Heart left ventricle (tissue), 16 donors: ENCODE results near the gene EIF4G3. TPM values are rescaled to one million over a fixed set of nuclear protein-coding genes. Genes with fewer than 3 reads are reported as not detected.
"Not testable (repeated sequence)": the region's sequence is repeated elsewhere in the genome, so short reads cannot be mapped to it uniquely, and the experiment has no call there.

Experiments
- ATAC-seq, 4 donors: fragments of 200-7000 bp; cut with Tn5 transposase; one replicate each; pipeline ENCODE4 v1.9.1; 2020 to 2022; ENCODE audit warnings: moderate library complexity in 4 of 4, mild to moderate bottlenecking in 3 of 4, moderate number of reproducible peaks in 1 of 4
- DNase-seq, 5 donors: peaks; one replicate each; pipeline ENCODE4 v3.0.0-alpha.2; 2020
- H3K27ac ChIP-seq, 12 donors: fragments of 200-600 bp; sonication (generic) in 4 of 12; one replicate each; pipeline versions ENCODE4 v1.5.0 to v1.8.0; 2016 to 2022; ENCODE audit warnings: mild to moderate bottlenecking in 2 of 12
- H3K27me3 ChIP-seq, 9 donors: fragments of 200-600 bp; sonication (generic) in 2 of 9; one replicate each; pipeline versions ENCODE4 v1.5.1 to v1.8.0; 2016 to 2022; ENCODE audit warnings: mild to moderate bottlenecking in 3 of 9
- H3K36me3 ChIP-seq, 9 donors: fragments of 200-600 bp; sonication (generic) in 2 of 9; one replicate each; pipeline versions ENCODE4 v1.5.0 to v1.8.0; 2018 to 2022; ENCODE audit warnings: mild to moderate bottlenecking in 2 of 9
- H3K4me1 ChIP-seq, 12 donors: fragments of 200-600 bp; sonication (generic) in 4 of 12; one replicate each; pipeline versions ENCODE4 v1.5.0 to v1.8.0; 2016 to 2022; ENCODE audit warnings: mild to moderate bottlenecking in 3 of 12
- H3K4me3 ChIP-seq, 12 donors: fragments of 200-600 bp; sonication (generic) in 4 of 12; one replicate each; pipeline versions ENCODE4 v1.5.0 to v1.8.0; 2017 to 2022; ENCODE audit warnings: mild to moderate bottlenecking in 9 of 12, moderate library complexity in 4 of 12
- H3K9me3 ChIP-seq, 12 donors: fragments of 200-600 bp; sonication (generic) in 4 of 12; one replicate each; pipeline versions ENCODE4 v1.5.0 to v1.8.0; 2016 to 2022; ENCODE audit warnings: mild to moderate bottlenecking in 1 of 12
- POLR2A ChIP-seq, 2 donors: fragments of 450-650 bp; IDR thresholded peaks; one replicate each; pipeline ENCODE4 v1.6.1; 2017; ENCODE audit warnings: antibody characterized with exemption in 2 of 2, mild to moderate bottlenecking in 2 of 2, moderate library complexity in 2 of 2
- WGBS, 4 donors: extraction: QIAGEN DNeasy Blood & Tissue Kit in 2 of 4; methylation state at CpG; one replicate each; pipeline versions ENCODE4 v1.1.5 to v1.1.7; 2013 to 2018; 5-methylcytosine and 5-hydroxymethylcytosine counted together
- intact Hi-C, 10 donors: fragments of 100-400 bp; cut with DNase I; formaldehyde crosslinking; loops; one replicate each; pipeline versions ENCODE4 v1.11.1 to v1.14.2; 2022
- polyA plus RNA-seq, 2 donors: library from polyadenylated mRNA; stranded (reverse); fragments of 200-250 nt; gene quantifications; one replicate each; pipeline ENCODE4 v1.2.3, GENCODE V29; 2013
- total RNA-seq, 9 donors: library from RNA; depleted of rRNA in 2 of 9; stranded (reverse); fragments of >200 nt in 2 of 9; fragmentation: NEBNext Ultra II Directional in 3 of 9; extraction: Animal tissue kit (Norgen Biotek cat#: 25700) in 3 of 9; gene quantifications; one replicate each; pipeline versions ENCODE4 v1.1.0 to v1.2.4, GENCODE V29; 2016 to 2023
- TF ChIP-seq, protein P1 (sequence below), 12 donors: fragments of 200-600 bp; sonication (generic) in 4 of 12; IDR thresholded peaks; one replicate each; pipeline versions ENCODE4 v1.5.0 to v1.8.0; 2018 to 2022; ENCODE audit warnings: antibody characterized with exemption in 12 of 12, mild to moderate bottlenecking in 5 of 12
- donor health status: ischemic (EF 13 %, LVEDD 7.1; RV severe dilation, severe dysfunction).
- donor health status: healthy with polysubstance abuse.
- donor health status: DM: no; HTN: yes; CAD: no.
- donor health status: DM: no; HTN: no; CAD: no.
- donor health status: ischemic (EF 25% LVEDD 6.9; RV normal size, moderate dysfunction).
- donor health status: ischemic (EF 25% LVEDD 5.7; RV mildly dilated, moderate dysfunction).
- donor health status: healthy.
- donor health status: DM: yes; HTN: yes; CAD: no.
- donor health status: ischemic (EF 35%, LVEDD 5.7; RV mildly dilated, moderate dysfunction).
- donor health status: nonischemic (EF 11% LVEDD 7.7; RV severe dilation, severe dysfunction).
- donor health status: DM: yes; HTN: yes; CAD: no.
- donor health status: PGD.
- donor health status: ischemic (EF 29% LVEDD 5.4; RV normal size, mild dysfunction).
- donor health status: nonischemic (EF 23%, LVEDD 6.1; RV moderate dilation, normal function).

EIF4G3 gene
- total and polyA plus RNA-seq, 11 donors, result 14.6 to 49.0 (median 36.2) TPM

DNA sequence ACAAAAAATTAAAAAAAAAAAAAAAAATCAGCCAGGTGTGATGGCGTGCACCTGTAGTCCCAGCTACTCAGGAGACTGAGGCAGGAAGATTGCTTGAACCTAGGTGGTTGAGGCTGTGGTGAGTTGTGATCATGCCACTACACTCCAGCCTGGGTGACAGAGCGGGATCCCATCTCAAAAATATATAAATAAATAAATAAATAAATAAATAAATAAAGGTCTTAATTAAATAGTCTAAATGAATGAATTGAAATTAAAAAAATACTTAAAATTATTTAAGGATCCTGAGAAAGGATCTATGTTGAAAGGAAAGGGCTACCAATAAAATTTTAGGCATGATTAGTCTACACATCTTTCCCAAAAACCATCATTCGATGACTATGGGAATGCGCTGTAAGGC is 322.2 kb downstream of the EIF4G3 start:
- H3K9me3 ChIP-seq, result no peaks in the 10 kb centered on the region
- intact Hi-C loops, result loop anchor here in 1 of 10 donors (10.0 kb wide), 1 partner anchor 100 kb away; no protein-coding TSS in a partner anchor
- no peak overlapping the region for H3K4me3 ChIP-seq
- TF ChIP-seq, protein P1, sequence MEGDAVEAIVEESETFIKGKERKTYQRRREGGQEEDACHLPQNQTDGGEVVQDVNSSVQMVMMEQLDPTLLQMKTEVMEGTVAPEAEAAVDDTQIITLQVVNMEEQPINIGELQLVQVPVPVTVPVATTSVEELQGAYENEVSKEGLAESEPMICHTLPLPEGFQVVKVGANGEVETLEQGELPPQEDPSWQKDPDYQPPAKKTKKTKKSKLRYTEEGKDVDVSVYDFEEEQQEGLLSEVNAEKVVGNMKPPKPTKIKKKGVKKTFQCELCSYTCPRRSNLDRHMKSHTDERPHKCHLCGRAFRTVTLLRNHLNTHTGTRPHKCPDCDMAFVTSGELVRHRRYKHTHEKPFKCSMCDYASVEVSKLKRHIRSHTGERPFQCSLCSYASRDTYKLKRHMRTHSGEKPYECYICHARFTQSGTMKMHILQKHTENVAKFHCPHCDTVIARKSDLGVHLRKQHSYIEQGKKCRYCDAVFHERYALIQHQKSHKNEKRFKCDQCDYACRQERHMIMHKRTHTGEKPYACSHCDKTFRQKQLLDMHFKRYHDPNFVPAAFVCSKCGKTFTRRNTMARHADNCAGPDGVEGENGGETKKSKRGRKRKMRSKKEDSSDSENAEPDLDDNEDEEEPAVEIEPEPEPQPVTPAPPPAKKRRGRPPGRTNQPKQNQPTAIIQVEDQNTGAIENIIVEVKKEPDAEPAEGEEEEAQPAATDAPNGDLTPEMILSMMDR (IDR thresholded peaks at IDR 0.05), result no peak
- no peak for TF ChIP-seq POLR2A (IDR thresholded peaks at IDR 0.05)
- no peak overlapping the region for H3K27ac ChIP-seq
- no peak for DNase-seq
- 95 to 99% (median 98%) methylated on average over 4 of the region's 4 CpGs for WGBS, 4 donors
- H3K4me1 ChIP-seq, result no peaks in the 10 kb centered on the region
- ATAC-seq, result no peak
- H3K36me3 ChIP-seq, result peaks cover 0 to 98% (median 90%) of the 10 kb centered on the region in 9 donors
- H3K27me3 ChIP-seq, result no peaks in the 10 kb centered on the region

DNA sequence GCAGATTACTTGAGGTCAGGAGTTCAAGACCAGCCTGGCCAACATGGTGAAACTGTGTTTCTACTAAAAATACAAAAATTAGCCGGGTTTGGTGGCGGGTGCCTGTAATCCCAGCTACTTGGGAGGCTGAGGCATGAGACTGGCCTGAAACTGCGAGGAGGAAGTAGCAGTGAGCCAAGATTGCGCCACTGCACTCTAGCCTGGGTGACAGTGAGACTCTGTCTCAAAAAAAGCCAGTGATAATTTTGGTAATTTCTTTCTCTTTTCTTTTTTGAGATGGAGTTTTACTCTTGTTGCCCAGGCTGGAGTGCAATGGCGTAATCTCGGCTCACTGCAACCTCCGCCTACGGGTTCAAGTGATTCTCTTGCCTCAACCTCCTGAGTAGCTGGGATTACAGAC is 324.9 kb downstream of the EIF4G3 start:
- H3K27ac ChIP-seq, result peak overlapping the region in 1 of 12 donors; percentile 40
- H3K4me1 ChIP-seq, H3K27me3 ChIP-seq, H3K9me3 ChIP-seq, ATAC-seq, H3K4me3 ChIP-seq: not testable (repeated sequence)
- DNase-seq, result peak in 1 of 5 donors; percentile 28
- peaks cover 0 to 99% (median 91%) of the 10 kb centered on the region in 9 donors for H3K36me3 ChIP-seq
- 80 to 89% (median 83%) methylated on average over 8 of the region's 8 CpGs for WGBS, 4 donors
- intact Hi-C loops, result loop anchor here in 1 of 10 donors (10.0 kb wide), 1 partner anchor 97 kb away; no protein-coding TSS in a partner anchor

DNA sequence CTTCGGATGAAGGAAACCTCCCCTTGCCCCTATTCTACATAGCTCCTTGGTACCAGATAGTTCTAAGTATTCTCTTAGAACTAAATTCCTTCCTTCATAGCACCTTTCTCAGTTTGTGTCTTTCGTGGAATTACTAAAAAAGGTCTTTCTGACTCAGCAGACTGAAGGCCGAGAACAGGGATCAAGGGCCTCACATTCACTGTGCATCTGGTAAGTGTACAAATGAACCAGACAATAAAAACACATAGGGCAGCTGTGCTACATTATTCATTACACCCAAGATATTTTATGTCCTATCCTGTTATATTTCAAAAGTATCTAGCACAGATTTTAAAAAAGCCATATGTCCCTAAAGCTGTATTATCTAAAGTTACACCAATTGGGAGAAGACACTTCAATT is 326.7 kb downstream of the EIF4G3 start:
- H3K36me3 ChIP-seq, result peaks cover 0 to 97% (median 90%) of the 10 kb centered on the region in 9 donors
- no peak for ATAC-seq

DNA sequence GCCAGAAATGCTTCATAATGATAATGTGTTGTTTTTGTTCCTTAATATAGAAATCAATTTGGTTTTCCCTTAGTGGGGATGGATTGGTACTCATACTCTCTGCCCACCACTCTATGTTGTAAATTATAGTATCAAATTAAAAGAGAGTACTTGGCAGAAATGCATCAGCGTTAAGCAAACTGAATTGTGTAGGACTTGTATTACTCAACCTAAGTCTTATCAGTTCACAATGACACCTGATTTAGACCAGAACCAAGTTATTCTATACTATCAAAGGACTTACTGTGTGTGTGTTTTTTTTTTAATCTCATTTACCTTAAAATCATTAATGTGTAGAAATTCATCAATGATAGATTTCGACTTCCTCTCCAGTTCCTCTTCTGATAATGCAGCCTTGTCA is 327.6 kb downstream of the EIF4G3 start:
- H3K27ac ChIP-seq, result no peak overlapping the region
- ATAC-seq (no peak), DNase-seq (no peak)
- H3K9me3 ChIP-seq, result no peaks in the 10 kb centered on the region
- no peaks in the 10 kb centered on the region for H3K4me1 ChIP-seq
- H3K4me3 ChIP-seq, result no peak overlapping the region
- H3K36me3 ChIP-seq, result peaks cover 0 to 95% (median 86%) of the 10 kb centered on the region in 9 donors
- WGBS, 4 donors, result 83 to 90% (median 86%) methylated on average over 2 of the region's 2 CpGs
- intact Hi-C loops, result no loop called here
- H3K27me3 ChIP-seq, result no peaks in the 10 kb centered on the region
- TF ChIP-seq, protein P1 (IDR thresholded peaks at IDR 0.05), result no peak
- TF ChIP-seq POLR2A (IDR thresholded peaks at IDR 0.05), result no peak

More for the DNA sequence above, 326.7 kb downstream of the EIF4G3 start:
- Histone ChIP-seq H3K27me3 (no peaks in the 10 kb centered on the region), H3K9me3 (no peaks in the 10 kb centered on the region), H3K27ac (no peak overlapping the region), H3K4me3 (no peak overlapping the region), H3K4me1 (no peaks in the 10 kb centered on the region)
- TF ChIP-seq, protein P1 (IDR thresholded peaks at IDR 0.05), result no peak
- no peak for TF ChIP-seq POLR2A (IDR thresholded peaks at IDR 0.05)
- intact Hi-C loops, result loop anchor here in 1 of 10 donors (10.0 kb wide), 1 partner anchor 95 kb away; no protein-coding TSS in a partner anchor
- DNase-seq, result no peak
- 91 to 95% (median 94%) methylated on average over 3 of the region's 3 CpGs for WGBS, 4 donors

DNA sequence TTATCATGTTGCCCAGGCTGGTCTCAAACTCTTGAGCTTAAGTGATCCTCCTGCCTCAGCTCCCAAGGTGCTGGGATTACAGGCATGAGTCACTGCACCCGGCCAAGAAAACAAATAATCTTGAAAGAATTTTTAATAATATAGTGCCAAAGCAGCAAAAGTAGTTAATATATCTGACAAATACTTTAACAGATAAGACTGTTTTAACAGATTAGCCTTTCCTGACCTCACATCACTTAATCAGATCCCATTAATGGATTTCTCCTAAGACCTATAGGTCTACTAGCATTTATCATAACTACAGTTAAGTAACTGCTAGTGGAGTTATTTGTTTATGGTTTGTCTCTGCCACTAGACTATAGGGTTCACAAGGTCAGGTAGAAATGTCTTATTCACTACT is 328.5 kb downstream of the EIF4G3 start:
- peaks cover 0 to 94% (median 84%) of the 10 kb centered on the region in 9 donors for H3K36me3 ChIP-seq
- no peaks in the 10 kb centered on the region for H3K27me3 ChIP-seq
- ATAC-seq (no peak), DNase-seq (no peak)
- no peaks in the 10 kb centered on the region for H3K9me3 ChIP-seq
- H3K4me1 ChIP-seq, result no peaks in the 10 kb centered on the region
- TF ChIP-seq, protein P1 (IDR thresholded peaks at IDR 0.05), result no peak
- no peak for TF ChIP-seq POLR2A (IDR thresholded peaks at IDR 0.05)
- H3K4me3 ChIP-seq, result no peak overlapping the region
- no peak overlapping the region for H3K27ac ChIP-seq
- WGBS, 4 donors, result 86 to 100% (median 95%) methylated on average over 1 of the region's 1 CpG
- intact Hi-C loops, result no loop called here
